Right atrium auricular region (tissue), 2 donors: ENCODE results near the gene VWA1. TPM values are rescaled to one million over a fixed set of nuclear protein-coding genes. Genes with fewer than 3 reads are reported as not detected.

Experiments used
- DNase-seq: peaks from one replicate; pipeline ENCODE4 v3.0.0-alpha.2; 2019; ENCODE audit warnings: low spot score
- H3K27ac ChIP-seq, 2 donors: fragments of 200-600 bp; sonication (generic); 1 replicate in 1 of 2; 2 replicates in 1 of 2; pipeline ENCODE4 v1.5.1; 2016 to 2019
- H3K27me3 ChIP-seq, 2 donors: fragments of 200-600 bp; sonication (generic); one replicate each; pipeline versions ENCODE4 v1.5.1 to v1.6.0; 2017 to 2019
- H3K36me3 ChIP-seq: fragments of 200-600 bp; sonication (generic); one replicate; pipeline ENCODE4 v1.5.1; 2016
- H3K4me1 ChIP-seq, 2 donors: fragments of 200-600 bp; sonication (generic); one replicate each; pipeline versions ENCODE4 v1.5.1 to v1.6.0; 2017 to 2019
- H3K4me3 ChIP-seq, 2 donors: fragments of 200-600 bp; sonication (generic); 1 replicate in 1 of 2; 2 replicates in 1 of 2; pipeline ENCODE4 v1.5.1; 2017 to 2019; ENCODE audit warnings: mild to moderate bottlenecking in 1 of 2, moderate library complexity in 1 of 2
- H3K9me3 ChIP-seq, 2 donors: fragments of 200-600 bp; sonication (generic); one replicate each; pipeline ENCODE4 v1.5.1; 2019
- total RNA-seq, 2 donors: library from RNA; depleted of rRNA; stranded (reverse); fragments of >200 nt; gene quantifications; one replicate each; pipeline ENCODE4 v1.1.0, GENCODE V29; 2016
- TF ChIP-seq, protein P1 (sequence below), 2 donors: fragments of 200-600 bp; sonication (generic); IDR thresholded peaks; one replicate each; pipeline ENCODE4 v1.5.1; 2019; ENCODE audit warnings: antibody characterized with exemption in 2 of 2

Gene VWA1
- total RNA-seq, 2 donors from 2014 or later, result 13.0 to 15.2 TPM

DNA sequence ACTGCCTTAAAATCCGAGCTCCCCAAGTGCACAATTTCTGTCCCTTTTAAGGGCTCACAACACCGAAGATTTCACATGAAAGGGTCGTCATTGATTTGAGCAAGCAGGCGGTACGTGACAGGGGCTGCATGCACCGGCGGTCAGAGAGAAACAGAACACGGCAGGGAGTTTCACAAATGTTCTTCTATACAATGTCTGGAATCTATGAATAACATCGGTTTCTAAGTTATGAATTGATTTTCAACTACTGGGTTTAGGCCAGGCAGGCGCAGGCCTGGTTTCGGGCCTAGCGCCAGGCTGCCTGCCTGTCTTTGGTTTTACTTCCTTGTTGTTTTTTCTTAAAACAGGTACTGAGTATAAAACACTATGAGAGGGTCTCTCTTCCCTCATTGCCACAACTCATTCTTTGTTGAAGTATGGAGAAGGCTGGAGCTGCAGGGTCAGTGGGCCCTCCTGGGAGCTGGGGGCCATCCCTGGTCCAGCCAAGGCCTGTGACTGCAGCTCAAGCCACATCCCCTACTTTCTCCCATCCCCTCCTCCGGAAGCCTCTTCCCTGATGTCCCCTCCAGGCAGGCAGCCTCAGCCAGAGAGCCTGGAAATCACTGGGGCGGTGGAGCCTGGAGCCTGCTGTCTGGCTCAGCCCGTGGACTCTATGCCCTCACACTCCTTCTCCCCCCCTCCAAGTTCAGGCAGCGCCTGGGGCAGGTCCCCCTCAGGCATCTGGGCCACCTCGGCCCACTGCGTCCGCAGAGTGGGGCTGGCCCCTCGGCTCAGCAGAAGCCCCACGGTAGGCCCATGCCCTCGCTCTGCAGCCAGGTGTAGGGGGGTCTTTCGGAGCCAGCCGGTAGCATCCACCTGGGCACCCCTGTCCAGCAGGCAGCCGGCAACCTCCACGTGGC is 16.8 kb upstream of the VWA1 start:
- H3K9me3 ChIP-seq, result no peaks in the 10 kb centered on the region
- TF ChIP-seq, protein P1, sequence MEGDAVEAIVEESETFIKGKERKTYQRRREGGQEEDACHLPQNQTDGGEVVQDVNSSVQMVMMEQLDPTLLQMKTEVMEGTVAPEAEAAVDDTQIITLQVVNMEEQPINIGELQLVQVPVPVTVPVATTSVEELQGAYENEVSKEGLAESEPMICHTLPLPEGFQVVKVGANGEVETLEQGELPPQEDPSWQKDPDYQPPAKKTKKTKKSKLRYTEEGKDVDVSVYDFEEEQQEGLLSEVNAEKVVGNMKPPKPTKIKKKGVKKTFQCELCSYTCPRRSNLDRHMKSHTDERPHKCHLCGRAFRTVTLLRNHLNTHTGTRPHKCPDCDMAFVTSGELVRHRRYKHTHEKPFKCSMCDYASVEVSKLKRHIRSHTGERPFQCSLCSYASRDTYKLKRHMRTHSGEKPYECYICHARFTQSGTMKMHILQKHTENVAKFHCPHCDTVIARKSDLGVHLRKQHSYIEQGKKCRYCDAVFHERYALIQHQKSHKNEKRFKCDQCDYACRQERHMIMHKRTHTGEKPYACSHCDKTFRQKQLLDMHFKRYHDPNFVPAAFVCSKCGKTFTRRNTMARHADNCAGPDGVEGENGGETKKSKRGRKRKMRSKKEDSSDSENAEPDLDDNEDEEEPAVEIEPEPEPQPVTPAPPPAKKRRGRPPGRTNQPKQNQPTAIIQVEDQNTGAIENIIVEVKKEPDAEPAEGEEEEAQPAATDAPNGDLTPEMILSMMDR (IDR thresholded peaks at IDR 0.05), result no peak
- H3K4me3 ChIP-seq, result no peak overlapping the region
- no peaks in the 10 kb centered on the region for H3K36me3 ChIP-seq
- H3K27me3 ChIP-seq, result no peaks in the 10 kb centered on the region
- DNase-seq, result no peak
- peaks cover 0 to 16% of the 10 kb centered on the region in 2 donors for H3K4me1 ChIP-seq
- H3K27ac ChIP-seq, result no peak overlapping the region

DNA sequence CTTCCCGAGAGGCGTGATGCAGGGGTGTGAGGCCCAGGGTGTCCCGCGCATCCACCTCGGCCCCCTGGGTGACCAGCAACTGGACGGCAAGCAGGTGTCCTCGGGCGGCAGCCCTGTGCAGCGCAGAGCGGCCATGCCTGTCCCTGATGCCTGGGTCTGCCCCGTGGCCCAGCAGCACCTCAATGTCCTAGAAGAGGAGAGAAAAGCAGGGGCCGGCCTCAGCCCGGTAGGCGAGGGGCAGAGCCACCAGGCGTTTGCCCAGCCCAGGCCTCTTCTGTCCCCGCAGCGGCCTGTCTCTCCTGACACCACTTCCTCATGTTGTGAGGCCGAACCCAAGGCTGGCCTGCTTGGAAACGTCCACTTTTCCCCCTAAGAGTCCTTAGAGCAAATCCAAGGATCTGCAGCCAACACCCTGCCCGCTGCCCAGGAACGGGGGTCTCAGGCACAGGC is 16.1 kb upstream of the VWA1 start:
- no peaks in the 10 kb centered on the region for H3K9me3 ChIP-seq
- peaks cover 0 to 16% of the 10 kb centered on the region in 2 donors for H3K4me1 ChIP-seq
- no peaks in the 10 kb centered on the region for H3K36me3 ChIP-seq
- no peaks in the 10 kb centered on the region for H3K27me3 ChIP-seq
- peak overlapping the region in 1 of 2 donors; percentile 71 for H3K27ac ChIP-seq
- no peak for DNase-seq
- TF ChIP-seq, protein P1 (IDR thresholded peaks at IDR 0.05), result no peak
- H3K4me3 ChIP-seq, result peak overlapping the region in 1 of 2 donors; percentile 50

DNA sequence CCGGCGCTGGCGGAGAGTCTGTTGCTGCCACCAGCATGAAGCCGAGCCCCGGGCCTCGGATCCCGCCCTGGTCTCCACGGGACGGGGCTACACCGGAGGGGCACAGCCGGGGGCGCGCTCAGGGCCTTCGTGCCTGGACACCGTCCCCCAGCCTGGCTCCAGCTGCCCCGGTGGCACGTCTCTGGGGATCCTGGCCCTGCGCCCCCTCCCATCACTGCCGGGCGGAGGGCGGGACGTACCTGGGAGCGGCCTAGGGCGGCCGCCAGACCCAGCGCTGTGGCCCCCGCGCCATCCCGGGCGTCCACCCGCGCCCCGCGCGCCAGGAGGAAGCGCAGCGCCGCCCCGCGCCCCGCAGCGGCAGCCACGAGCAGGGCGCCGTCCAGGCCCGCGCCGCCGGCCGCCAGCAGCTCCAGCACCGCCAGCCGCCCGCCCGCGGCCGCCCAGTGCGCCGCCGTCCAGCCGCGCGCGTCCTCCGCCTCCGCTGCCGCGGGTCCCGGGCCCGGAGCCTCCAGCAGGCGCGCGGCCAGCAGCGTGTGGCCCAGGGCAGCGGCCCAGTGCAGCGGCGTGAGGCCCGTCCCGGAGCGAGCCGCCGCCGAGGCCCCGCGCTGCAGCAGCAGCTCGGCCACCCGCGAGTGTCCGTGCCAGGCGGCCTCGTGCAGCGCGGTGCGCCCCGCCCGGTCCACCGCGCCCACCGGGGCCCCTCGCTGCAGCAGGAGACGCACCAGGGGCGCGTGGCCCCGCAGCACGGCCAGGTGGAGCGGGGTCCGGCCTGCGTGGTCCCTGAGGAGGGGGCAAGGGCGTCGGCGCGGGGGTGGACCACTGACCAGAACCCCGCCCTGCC is 15.5 kb upstream of the VWA1 start:
- Histone ChIP-seq H3K36me3 (no peaks in the 10 kb centered on the region), H3K4me3 (peak overlapping the region; percentile 9 to 50), H3K27me3 (no peaks in the 10 kb centered on the region), H3K4me1 (peaks cover 0 to 16% of the 10 kb centered on the region in 2 donors), H3K9me3 (no peaks in the 10 kb centered on the region), H3K27ac (peak overlapping the region in 1 of 2 donors; percentile 71)
- DNase-seq, result no peak
- TF ChIP-seq, protein P1 (IDR thresholded peaks at IDR 0.05), result no peak

DNA sequence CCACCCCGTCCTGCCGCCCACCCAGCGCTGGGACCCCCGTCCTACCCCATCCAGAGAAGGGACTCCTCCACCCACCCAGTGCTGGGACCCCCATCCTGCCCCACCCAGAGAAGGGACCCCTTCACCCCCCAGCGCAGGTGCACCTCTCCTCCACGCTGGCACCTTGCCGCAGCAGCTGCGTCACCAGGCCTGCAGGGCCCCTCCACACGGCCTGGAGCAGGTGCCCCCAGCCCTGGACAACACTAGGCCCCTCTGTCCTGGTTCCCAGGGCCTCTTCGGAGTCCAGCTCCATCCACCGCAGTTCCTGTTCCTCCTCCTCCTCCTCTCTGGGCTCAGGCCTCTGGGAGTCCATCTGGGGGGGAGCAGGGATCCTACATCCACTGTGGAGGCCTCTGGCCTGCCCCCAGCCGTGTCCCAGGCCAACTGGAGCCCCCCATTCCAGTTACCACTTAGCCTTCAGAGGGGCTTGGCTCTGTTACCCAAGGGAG is 14.8 kb upstream of the VWA1 start:
- no peak for DNase-seq
- TF ChIP-seq, protein P1 (IDR thresholded peaks at IDR 0.05), result no peak
- H3K4me3 ChIP-seq, result peak overlapping the region in 1 of 2 donors; percentile 50
- H3K36me3 ChIP-seq, result no peaks in the 10 kb centered on the region
- no peaks in the 10 kb centered on the region for H3K27me3 ChIP-seq
- peaks cover 0 to 16% of the 10 kb centered on the region in 2 donors for H3K4me1 ChIP-seq
- no peaks in the 10 kb centered on the region for H3K9me3 ChIP-seq
- peak overlapping the region in 1 of 2 donors; percentile 4 for H3K27ac ChIP-seq

DNA sequence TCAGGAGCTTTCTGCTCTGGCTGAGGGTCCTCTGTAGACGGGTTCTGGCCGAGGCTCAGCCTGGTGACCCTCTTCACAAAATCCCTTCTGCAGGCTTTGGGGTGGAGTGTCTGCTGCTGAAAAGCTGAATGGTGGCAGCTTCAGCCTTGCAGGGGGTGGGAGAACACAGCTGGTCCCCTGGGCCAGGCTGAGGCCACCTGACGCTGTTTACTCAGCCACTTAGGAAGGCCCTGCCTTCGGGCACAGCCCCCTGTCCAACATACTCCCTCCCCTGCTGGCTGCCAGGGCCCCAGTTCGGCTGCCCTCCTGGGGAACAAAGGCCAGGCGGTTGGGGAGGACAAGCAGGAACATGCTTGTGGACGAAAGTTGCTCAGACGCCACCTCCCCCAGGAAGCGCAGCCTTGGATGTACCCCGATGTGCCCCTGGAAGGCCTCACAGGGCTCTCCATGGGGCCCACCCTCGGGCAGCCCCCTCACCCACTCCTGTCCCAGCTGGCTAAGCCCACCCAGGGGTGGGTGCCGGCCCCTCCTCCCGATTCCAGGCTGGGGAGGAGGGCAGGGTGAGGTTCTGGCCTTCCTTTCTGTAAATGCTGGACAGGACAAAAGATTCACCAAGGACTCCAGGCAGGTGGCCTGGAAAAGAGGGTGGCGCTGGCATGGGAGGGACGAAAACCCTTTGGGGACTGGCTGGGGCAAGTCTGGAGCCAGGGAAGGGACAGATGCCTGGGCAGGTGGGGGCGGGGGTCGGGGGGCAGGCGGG is 14.2 kb upstream of the VWA1 start, which contains the start of gene ANKRD65:
TSS of gene ANKRD65 (minus strand) at position 130 of the 760 bp plus-strand sequence. CDS start 271 bp downstream, outside the sequence.
- peak within 1 kb of the TSS in 1 of 2 donors; percentile 4 for H3K27ac ChIP-seq
- peak within 1 kb of the TSS in 1 of 2 donors; percentile 50 for H3K4me3 ChIP-seq
- TF ChIP-seq, protein P1 (IDR thresholded peaks at IDR 0.05), result no peak
- no peaks in the 10 kb centered on the region for H3K36me3 ChIP-seq
- H3K27me3 ChIP-seq, result no peaks in the 10 kb centered on the region
- H3K4me1 ChIP-seq, result peaks cover 0 to 16% of the 10 kb centered on the region in 2 donors
- no peaks in the 10 kb centered on the region for H3K9me3 ChIP-seq
- DNase-seq, result no peak
